GM21381 (cell line): Measurements from ENCODE around the gene WNT1.

ENCODE experiments used
- ATAC-seq: cut with Tn5 transposase; IDR thresholded peaks from one replicate; pipeline ENCODE4 v1.9.1; 2021; ENCODE audit warnings: mild to moderate bottlenecking, moderate library complexity; ENCODE audit not compliant: unreplicated experiment

The WNT1 gene

GRCh38 chr12:49026678-49027480, 48.8 kb downstream of the WNT1 start:
- ATAC-seq = no peak

DNA sequence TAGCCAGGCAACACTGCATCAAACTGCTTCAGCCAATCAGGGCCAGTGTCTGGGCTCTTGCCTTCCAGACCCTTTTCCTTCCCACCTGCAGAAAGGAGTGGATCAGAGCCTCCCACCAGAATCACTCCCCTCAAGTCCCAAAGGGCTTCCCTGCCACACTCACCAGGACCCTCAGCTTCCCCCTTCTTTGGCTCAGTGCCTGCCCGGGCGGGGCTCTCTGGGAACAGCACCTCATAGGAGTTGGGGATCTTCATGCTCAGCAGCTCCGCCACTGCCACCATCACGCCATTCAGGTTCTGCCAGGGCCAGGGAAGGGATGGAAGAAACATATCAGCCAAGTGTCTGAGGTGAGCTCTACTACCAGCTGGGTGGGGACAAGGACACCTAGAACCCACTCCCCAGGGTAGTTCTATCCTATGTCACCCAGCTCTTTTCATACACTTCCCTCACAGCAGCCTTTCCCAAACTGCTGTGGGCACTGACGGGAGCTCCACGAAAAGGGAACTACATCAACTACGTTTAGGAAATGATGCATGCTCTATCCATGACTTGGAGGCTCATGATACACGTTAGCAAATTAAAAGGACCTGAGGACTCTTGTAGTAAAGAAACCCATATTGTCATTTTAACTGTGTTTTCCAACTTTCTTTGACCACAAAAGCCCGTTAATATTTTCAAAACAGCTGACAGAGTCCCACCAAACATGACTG, 49.9 kb downstream of the WNT1 start:
- no peak for ATAC-seq

DNA sequence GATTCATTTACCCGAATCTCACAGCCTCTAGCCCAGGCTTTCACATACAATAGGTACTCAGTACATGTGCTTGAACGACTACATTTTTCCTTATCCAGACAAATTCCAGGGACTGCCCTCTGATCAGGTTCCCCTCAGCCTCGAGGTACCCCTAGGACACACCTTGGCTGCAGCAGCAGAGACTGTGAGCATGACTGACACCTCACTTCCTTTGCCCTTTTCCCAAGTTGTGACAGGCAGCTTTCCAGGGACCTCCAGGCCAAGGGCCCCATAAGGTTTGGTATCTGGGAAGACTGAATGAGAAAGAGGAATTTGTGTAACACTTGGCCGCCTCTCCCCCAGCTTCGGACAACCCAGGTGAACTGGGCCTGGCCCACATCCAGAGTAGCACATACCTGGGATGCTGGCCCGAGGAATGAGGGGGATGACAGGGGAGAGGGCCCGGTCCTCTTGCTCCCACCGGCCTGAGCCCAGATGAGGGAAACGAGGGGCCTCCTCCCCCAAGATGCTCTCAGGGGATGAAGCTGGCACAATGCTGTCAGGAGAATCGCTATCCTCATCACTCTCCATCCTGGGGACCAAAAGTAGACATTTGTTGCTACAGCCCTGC, 50.6 kb downstream of the WNT1 start:
- no peak for ATAC-seq

DNA sequence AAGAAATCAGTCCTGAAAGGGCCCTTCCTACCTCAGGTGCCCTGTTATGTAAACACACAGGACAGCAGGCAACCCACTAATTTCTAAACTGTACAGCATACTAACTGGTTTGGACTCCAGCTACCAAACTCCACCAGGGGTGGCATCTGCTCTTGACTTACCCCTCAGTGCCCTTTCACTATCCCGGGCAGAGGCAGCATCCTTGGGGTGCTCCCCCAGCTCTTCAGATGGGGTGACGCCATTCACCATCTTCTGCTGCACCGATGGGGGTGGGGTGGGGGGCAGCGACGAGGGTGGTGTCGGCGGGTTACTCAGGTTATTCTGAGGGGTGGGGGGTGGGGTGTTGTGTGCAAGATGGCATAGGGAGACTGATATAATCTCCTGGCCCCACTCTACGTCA, 52.0 kb downstream of the WNT1 start:
- no peak for ATAC-seq

DNA sequence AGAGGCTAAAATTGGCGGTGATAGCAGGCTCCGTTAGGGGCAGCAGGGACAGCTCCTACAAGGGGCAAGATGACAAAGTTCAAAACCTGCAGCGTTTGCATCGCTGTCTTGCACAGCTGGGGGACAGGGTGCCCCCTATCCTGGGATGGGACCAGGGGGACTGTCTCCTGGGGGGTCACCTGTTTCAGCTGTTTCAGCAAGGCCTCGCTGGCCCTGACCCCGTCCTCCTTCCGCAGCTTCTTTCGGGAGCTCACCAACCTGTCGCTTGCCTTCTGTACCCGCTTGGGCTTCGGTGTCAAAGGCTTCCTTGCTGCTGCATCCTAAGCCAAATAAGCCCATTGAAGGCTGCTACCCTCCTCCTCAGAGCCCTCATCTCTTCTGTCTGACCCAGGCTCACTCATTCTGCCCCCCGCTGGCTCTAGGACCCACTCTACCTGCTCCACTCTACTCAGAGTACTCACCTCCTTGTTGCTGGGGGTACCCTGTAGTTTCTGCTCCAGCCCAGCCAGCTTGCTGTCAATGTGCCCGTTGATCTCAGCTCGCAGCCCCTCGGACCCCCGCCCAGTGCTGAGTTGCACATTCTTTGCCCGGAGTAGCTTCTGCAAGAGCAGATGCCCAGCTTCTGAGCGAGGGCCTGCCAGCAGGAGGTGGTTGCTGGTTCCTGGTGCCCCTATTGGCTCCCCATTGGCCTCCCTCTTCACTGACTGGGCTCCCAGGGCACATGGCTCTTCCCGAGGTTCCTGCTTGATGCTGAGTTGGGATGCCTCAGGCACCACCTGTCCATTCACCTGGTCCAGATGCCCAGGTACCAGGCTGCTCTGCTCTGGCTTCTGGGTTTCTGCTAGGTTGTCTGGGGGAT, 52.8 kb downstream of the WNT1 start:
- no peak for ATAC-seq

GRCh38 chr12:49031573-49032161, 53.5 kb downstream of the WNT1 start:
- ATAC-seq = no peak
